ENCODE measurements around the gene DET1.
"Not testable (repeated sequence)": the region's sequence is repeated elsewhere in the genome, so short reads cannot be mapped to it uniquely, and the experiment has no call there.

The DET1 gene

DNA sequence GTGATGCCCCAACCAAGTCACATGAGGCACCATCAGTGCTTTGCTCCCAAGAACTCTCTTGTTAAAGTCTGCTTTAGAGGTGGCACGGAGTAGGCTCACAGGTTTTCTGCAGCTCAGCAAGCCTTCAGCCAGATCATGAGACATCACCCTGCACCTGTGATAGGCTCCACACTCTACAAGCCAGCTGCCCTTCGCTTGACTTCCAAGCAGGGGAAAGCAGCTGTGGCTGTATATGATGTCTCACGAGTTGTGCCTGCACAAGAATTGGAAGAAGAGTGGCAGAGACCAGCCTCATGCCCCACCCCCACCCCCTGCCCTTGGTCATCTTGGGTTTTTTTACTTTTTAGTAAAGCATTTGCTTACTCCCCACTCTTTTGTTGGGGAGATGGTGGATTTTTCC, 56.4 kb downstream of the DET1 start:
- DNase-seq, result no peak

DNA sequence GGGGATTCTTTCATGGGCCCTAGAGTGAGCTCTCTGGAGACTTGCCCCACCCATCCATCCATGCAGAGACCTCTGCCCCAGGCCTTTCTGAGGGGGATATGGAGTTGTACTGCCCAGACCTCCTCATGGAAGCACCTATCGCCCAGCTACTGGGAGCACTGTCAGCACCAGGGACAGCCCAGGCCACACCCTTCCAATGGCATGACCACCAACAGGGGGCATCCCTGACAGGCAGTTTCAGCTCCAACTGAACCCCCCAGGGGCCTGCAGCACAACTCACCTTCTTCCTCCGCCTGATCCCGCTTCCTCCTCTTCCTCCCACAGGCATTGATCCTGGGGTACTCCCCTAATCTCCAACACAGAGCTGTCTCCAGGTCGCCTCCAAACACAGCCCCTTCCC, 57.2 kb downstream of the DET1 start:
- no peak for DNase-seq

DNA sequence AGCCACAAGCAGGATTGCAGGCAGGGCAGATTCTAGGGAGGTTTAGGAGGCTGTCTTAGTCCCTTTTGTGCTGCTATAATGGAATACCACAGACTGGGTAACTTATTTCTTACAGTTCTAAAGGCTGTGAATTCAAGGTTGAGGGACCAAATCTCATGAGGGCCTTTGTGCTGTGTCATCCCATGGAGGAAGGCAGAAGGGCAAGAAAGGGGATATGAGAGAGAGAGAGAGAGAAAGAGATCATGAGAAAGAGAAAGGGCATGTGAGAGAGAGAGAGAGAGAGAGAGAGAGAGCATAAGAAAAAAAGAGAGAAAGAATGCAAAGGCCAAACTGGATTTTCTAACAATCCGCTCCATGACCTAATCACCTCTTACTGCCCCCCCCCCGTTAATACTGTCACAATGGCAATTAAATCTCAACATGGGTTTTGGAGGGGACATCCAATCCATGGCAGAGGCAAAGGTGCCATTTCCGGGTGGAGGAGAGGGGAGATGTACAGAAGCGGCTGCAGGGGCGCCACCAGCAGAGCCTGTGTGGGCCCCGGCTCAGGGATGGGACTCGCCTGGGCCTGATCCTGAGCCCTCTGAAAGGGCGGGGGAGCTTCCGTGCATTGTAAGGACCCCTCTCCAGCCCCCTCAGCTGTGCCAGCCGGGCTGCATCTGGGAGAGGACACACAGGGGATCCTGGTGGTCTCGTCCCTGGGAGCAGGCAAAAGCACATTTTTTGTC, 58.5 kb downstream of the DET1 start:
- DNase-seq, result no peak

DNA sequence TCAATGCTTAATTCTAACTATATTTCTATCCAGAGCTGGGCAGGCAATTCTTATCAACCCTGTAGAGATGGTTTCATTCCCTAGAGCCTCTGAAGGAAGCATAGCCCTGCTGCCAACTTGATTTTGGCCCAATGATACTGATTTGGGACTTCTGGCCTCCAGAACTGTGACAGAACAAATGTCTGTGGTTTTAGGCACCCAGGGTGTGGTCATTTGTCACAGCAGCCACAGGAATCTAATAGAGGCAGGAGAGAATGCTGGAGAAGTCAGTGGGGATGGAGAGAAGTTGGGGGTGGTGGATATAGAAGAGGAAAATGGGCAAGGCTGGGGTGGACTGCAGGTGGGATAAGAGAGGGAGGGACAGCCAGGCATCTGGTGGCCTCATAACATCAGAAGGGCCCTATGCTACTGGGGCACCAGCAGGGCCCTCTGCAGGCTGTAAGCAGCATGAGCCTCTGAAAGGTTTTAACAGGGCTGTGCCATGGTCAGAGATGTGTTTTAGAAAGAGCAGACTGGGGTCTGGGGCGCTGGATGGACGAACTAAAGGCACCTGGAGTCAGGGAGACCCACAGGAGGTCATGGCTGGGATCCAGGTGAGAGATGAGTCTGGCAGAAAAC, 59.2 kb downstream of the DET1 start:
- DNase-seq, result no peak

DNA sequence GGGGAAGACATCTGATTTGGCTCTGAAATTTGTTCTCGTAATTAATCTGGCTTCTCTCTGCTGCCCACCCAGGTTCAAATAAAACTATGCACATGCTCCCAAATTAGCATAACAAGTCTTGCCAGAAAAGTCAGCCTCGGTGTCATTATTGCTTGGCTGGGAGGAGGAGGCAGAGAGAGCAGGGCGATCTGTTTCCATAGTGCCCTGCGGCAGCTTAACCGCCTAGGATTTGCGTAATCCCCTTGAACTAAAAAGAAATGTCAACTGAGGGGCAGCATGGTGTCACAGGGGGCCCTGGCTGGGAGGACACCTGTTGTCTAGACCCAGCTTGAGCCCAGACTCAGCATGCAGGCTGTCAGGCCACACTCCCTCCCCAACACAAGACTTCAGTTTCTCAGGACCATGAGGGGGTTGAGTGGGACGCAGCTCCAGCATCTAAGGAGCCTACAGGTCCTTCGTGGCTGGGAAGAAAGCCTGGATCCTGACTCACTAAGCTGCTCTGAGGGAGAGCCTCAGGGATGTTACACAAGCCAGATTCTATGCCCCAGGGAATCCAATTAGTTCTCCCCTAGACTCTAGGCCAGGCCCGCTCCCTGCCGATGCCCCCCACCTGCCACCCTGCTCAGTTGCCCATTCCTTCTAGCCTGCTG, 61.7 kb downstream of the DET1 start:
- no peak for DNase-seq

DNA sequence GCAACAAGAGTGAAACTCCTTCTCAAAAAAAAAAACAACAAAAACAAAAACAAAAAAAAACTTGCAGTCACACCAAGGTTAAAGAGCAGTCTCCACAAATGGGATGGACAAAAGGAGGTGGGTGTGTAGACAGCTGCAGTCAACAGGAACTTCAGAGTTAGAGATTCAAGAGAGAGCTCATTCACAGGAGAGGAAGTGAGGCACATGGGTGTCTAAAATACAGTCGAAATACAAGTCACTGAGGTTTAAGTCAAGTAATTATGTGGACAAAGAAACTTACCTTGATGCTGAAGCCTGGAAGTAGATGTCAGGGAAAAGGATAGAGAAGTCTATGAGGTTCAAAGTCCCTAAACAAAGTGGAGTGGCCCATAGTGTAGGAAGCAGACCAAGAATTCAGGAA, 64.2 kb downstream of the DET1 start:
- DNase-seq, result no peak

DNA sequence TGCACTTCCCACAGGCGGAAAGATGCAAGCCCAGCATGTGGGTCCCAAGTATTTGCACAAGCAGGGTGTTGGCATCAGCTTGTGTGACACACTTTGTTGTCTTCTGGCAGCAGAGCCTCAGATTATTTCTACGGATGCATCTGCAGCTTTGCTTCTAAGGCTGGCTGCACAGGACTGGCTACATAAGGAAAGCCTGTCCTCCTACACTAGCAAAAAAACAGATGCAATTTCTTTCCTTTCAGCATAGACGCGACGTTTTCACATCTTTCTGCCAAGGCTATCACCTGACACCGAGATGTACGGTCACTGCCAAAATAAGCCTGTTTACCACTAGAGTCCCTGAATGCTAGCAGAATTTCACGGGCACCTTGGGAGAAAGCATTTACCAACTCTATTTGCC, 65.5 kb downstream of the DET1 start:
- DNase-seq, result no peak

DNA sequence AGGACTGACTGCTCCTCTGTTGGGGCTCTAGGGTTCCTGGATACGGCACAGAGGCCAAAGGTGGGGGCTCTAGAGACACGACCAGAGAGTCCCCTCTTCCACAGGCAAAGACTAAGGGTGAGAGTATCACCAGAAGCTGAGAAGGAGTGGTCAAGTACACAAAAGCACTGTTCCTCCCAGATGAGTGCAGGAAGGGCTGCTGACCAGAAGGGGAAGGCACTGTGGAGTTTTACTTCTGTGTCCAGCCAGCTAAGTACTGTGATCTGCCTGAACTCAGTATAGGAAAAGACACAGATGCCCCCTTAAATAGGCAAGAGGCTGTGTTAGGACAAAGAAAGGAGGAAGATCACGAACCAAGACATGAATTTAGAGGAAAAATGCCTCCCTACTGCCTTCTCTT, 67.3 kb downstream of the DET1 start:
- no peak for DNase-seq

DNA sequence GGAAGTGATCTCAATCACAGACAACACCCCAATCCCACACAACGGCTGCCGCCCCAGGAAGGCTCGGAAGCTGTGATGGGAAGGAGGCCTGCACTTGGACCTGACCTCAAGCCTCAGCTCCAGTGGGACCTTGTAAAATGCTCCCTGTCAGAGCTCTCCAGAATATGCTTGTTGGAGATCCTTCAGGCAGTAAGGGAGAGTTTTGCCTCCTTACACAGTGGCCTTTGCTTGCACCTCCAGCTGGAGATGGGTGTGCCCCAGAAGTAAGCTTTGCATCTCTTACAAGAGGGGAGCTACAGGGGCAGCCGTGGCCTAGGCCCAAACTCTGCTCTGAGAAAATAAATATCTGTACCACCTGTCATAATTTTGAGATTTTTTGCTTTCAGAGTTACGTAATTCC, 68.6 kb downstream of the DET1 start:
- no peak for DNase-seq

DNA sequence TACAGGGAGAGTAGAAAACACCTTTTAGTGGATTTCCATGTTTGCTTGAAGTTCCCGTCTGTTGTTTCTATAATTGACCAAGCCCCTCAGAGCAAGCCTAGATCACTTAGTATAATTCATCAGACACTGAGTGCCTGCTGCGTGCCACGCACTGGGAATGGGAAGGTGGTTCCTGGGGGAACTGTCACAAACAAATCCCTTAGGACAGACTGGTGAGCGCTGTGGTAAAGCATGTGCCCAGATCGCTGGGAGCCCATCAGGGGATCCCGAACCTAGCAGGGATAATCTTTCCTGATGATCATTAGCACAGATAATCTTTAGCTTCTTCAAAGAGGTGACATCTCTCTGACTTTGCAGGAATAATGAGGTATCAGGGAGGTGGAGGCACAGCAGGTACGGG, 69.4 kb downstream of the DET1 start:
- no peak for DNase-seq

DNA sequence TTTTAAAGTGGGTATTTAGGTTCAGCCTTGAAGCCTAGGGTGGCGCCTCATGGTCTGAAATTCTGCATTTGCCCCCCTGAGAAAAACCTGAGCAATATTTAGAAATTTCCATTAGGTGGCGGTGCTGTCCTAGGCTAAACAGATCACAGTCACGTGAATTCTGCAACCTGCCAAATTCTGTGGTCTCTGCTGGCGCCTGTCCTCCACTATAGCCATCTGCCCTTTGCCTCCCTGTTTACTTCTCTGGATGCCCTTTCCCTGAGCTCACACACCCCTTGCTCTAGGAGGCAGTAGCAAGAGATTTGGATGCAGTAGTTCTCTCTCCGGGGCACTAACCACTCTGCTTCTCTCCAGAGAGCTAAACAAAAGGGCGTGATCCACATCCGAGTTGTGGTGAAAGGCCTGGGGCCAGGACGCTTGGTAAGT, 69.8 kb downstream of the DET1 start:
- DNase-seq, result no peak

DNA sequence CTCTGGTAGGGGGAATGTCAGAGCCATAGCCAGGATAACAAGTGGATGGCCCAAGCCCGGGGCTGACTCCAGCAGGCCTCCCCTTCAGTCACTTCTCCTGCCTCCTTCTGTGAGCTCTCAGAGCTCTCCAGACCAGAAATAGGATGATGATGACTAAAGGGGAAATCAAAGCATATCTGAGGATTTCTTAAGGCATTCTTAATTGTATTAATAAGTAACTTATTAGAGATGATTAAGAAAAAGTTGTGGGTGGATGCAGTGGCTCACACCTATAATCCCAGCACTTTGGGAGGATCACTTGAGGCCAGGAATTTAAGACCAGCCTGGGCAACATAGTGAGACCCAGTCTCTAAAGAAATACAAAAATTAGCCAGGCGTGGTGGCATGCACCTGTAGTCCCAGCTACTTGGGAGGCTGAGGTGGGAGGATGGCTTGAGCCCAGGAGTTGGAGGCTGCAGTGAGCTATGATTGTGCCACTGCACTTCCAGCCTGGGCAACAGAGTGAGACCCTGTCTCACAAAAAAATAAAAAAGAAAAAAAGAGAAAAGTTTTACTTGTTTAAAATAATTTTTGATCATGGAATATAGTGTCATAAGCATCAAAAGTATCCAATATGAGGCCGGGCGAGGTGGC, 72.7 kb downstream of the DET1 start:
- DNase-seq, result not testable (repeated sequence)

DNA sequence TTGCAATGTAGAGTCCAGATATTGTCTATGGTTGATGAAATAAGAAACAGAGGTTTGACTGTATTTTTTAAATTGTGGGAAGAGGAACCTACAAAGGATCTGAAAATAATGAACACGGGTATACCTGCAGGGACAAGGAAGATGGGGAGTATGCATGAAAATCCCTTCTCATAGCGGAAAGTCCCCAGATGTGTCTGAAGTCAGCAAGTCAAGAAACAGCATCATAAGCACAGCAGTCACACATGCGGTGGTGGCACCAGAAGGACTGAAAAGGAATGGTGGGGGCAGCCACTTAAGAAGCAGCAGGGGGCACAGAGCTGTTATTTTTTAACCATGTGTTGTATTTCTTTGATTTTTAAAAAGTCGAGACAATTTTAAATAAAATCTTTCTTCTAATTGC, 74.3 kb downstream of the DET1 start:
- DNase-seq, result no peak

DNA sequence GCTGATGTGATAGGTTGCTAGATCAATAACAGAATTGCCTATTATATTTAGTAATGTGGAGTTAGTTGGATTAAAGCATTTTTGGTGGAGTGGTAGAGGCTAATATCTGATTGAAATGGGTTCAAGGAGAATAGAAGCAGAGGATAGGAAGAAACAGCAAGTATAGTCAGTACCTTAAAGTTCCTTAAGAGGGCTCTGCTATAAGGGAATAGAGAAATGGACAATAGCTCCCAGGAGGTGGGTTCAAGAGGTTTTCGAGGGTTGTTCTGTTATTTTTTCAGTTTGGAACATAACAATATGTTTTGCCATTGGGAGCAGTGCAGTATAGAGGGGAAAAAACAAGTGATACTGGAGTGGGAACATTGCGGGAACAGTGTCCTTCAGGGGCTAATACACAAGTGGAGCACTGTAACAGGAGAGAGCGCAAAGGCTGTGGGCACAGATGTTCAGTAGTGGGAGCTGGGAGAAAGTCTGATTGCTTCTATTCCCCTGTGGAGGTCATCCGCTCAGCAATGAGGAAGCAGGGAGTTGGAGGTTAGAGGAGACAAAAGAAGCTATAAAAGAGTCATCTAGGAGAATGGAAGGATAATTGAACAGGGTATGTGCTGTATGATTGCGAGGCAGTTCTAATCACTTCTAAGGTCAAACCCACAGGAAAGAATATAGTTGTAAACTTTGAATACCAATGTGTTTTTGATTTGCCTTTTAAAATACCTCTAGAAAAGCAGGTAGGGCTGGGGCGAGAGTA, 75.7 kb downstream of the DET1 start:
- no peak for DNase-seq

DNA sequence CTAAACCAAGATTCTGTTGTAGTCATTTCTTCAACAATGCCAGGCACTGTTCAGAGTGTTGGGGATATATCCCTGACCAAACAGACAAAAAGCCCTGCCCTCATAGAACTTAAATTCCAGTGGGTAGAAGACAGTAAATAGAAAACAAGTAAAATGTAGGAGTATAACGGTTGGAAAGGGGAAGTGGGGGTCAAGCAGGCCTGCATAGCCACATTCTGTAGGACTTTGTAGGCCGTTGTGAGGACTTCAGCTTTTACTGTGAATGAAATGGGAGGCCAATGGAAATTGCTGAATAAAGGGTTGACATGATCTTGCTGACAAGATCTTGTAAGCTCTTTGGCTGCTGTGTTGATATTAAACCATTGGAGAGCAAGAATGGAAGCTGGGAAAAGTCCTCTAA, 77.2 kb downstream of the DET1 start:
- no peak for DNase-seq

DNA sequence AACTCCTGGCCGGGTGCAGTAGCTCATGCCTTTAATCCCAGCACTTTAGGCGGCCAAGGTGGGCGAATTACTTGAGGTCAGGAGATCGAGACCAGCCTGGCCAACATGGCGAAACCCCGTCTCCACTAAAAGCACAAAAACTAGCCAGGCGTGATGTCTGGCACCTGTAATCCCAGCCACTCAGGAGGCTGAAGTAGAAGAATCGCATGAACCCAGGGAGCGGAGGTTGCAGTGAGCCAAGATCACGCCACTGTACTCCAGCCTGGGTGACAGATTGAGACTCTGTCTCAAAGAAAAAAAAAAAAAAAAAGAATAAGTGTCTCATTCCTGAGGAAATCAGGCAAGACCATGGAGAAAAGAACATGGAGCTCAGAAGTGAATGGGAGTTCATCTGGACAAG, 77.8 kb downstream of the DET1 start:
- not testable (repeated sequence) for DNase-seq

DNA sequence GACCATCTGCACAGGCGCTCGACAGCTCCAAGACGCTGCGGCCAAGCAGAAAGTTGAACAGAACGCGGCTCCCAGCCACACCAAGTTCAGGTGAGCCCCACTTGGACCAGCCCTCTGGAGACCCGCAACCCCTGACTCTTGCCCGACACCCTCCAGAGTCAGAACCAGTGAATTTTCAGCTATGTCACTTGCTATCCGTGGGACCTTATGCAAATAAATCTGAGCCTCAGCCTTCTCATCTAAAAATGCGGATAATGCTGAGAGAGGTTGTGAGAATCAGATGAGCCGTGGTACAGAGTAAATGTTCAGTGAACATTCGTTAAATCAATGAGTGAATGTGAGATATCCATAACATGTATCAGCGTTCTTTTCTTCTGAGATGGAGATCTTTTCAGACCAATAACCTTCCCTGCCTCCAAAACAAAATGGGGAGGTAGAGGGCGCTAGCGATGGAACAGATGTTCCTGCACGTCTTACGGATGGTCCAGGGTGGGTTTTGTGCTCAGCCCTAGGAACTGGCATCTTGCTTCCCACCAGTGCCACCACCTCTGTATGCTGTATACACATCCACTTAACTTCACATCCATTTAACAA, 78.4 kb downstream of the DET1 start:
- DNase-seq, result no peak

DNA sequence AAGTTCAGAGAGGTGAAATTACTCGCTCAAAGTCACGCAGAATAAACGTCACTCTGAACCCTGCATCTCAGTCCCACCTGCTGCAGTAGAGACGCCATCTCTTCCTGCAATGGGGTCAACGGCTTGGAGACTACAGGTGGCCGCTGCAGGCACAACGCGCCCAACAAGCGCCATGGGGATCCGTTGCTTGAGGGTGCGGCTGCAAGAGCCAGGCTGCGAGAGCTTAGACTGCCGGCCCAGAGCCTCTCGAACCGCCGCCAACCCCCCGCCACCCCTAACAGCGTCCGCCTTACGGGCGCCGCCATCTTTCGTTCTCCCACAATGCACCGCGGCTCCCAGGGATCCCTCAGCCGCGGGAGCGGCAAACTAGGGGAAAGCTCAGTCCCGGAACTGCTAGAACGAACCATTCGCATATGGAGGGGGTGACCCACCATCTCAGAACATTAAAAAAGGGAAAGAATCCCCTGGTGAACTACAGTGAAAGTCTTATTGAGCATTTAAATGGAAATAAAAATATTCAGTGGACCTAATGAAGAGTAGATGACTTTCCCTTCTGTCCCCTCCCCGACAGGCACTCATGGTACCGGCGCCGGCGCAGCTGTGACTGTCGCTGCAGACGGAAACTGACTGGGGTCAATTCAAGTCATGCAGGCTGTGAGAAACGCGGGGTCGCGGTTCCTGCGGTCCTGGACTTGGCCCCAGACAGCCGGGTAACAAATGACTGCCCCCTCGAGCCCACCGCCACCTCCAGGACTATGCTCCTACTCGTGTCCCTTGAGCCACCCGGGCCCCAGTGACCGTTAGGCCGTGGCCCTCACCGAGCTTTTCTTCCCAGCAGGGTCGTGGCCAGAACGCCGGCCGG, 79.2 kb downstream of the DET1 start, which contains the start of the genes MRPL46 and MRPS11:
Gene MRPL46 (minus strand): TSS at position 316 of the 862 bp plus-strand sequence. CDS start 11 bp downstream, at position 305.
Gene MRPS11 (plus strand): TSS at position 636 of the 862 bp plus-strand sequence. CDS start 10 bp downstream, at position 646.
- DNase-seq, result peak; percentile 73

DNA sequence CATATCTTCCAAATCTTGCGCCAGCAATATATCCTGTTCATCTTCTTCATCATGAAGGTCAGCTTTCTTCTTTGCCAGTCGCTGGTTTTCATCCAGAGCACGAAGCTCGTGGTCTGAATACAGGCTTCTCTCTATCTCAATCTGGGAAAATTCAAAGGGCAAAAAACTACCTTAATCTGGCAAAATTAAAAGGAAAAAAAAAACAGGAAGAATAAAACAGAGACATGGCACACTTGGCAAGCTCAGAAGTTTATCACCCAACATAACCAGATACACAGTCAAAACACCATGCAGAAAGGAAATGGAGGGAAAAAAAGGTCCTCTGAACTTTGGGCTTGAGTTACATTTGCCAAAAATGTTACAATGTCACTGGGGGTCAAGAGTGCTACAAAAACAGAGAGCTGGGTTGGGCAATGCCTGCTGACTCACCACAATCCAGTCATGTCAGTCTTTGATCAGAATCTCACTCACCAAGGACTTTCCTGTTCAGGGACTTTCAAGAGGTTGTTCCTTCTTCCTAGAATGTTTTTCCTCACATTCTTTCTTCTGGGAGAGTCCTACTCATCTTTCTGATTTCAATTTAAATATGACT, 80.8 kb downstream of the DET1 start:
- DNase-seq, result peak; percentile 46

DNA sequence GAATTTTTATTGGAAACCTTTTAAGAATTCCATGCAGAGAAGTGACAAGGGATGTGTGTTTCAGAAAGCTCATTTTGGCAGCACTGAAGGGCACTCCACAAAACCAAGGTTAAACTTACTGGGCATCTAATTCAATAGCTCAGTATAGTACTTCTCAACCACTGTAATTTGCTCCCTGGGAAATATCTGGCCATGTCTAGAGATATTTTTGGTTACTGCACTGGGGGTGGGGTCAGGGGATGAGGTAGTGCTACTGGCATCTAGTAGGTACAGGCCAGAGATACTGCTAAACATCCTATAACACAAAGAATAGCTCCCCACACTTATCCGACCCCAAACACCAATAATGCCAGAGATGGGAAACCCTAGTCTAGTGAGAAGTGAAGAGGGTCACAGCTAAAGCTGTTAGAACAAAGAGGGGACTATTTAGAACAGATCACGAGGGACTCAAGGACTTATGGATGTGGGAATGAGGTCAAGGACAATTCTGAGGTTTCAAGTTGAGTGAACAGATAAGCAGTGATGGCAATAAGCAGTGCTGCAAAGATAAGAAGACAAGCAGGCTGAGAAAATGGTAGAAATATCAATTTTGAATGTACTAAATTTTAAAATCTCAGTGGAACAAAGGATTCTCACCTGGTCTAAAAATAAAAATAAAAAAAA, 82.5 kb downstream of the DET1 start:
- DNase-seq, result no peak

Data from GF-D8 (cell line).